Skin of body (tissue), 2 donors: ENCODE results near the gene EDRF1. TPM values are rescaled to one million over a fixed set of nuclear protein-coding genes. Genes with fewer than 3 reads are reported as not detected.

Experiments used
- DNase-seq: peaks from one replicate; lab custom pipeline; 2025; lab: John Stamatoyannopoulos, UW
- total RNA-seq: library from RNA; depleted of rRNA; stranded (reverse); fragments of >200 nt; gene quantifications from one replicate; pipeline ENCODE4 v1.2.3, GENCODE V29; 2014

The EDRF1 gene
- total RNA-seq, 1 donor from 2014 or later = 32.2 TPM

GRCh38 chr10:125762692-125763648 lies 43.5 kb downstream of the EDRF1 start:
- DNase-seq = no peak

- DNase-seq = no peak
Measured at GRCh38 chr10:125765835-125766234, 46.3 kb downstream of the EDRF1 start.

- DNase-seq = no peak
Measured at GRCh38 chr10:125766511-125766910, 47.0 kb downstream of the EDRF1 start.

GRCh38 chr10:125768219-125768855 lies 48.8 kb downstream of the EDRF1 start:
- peak; percentile 79 for DNase-seq

- DNase-seq = no peak
Measured at GRCh38 chr10:125769175-125769574, 49.7 kb downstream of the EDRF1 start.

GRCh38 chr10:125770844-125771243 lies 51.3 kb downstream of the EDRF1 start:
- no peak for DNase-seq

GRCh38 chr10:125772112-125772863 lies 52.8 kb downstream of the EDRF1 start:
- no peak for DNase-seq

GRCh38 chr10:125772864-125773180 lies 53.3 kb downstream of the EDRF1 start:
- no peak for DNase-seq

GRCh38 chr10:125773687-125774543 lies 54.4 kb downstream of the EDRF1 start:
- DNase-seq = no peak

GRCh38 chr10:125774581-125775191 lies 55.2 kb downstream of the EDRF1 start:
- DNase-seq = no peak

- no peak for DNase-seq
Measured at GRCh38 chr10:125775491-125776106, 56.1 kb downstream of the EDRF1 start, which contains the start of gene MMP21. Gene MMP21, minus strand, starts transcription at chr10:125775821. Its CDS starts 0 bp downstream, at chr10:125775821.

GRCh38 chr10:125777806-125778205 lies 58.3 kb downstream of the EDRF1 start:
- DNase-seq = no peak

- DNase-seq = no peak
Measured at GRCh38 chr10:125778556-125778955, 59.0 kb downstream of the EDRF1 start.

GRCh38 chr10:125779403-125780327 lies 60.2 kb downstream of the EDRF1 start:
- DNase-seq = no peak

- DNase-seq = no peak
Measured at GRCh38 chr10:125781374-125781773, 61.9 kb downstream of the EDRF1 start.

GRCh38 chr10:125782054-125782453 lies 62.5 kb downstream of the EDRF1 start:
- DNase-seq = no peak

- no peak for DNase-seq
Measured at GRCh38 chr10:125782616-125783015, 63.1 kb downstream of the EDRF1 start.

GRCh38 chr10:125783408-125783807 lies 63.9 kb downstream of the EDRF1 start:
- DNase-seq = no peak

- no peak for DNase-seq
Measured at GRCh38 chr10:125783957-125784356, 64.4 kb downstream of the EDRF1 start.
